ENCODE results near the gene CDK14.

CDK14 gene

DNA sequence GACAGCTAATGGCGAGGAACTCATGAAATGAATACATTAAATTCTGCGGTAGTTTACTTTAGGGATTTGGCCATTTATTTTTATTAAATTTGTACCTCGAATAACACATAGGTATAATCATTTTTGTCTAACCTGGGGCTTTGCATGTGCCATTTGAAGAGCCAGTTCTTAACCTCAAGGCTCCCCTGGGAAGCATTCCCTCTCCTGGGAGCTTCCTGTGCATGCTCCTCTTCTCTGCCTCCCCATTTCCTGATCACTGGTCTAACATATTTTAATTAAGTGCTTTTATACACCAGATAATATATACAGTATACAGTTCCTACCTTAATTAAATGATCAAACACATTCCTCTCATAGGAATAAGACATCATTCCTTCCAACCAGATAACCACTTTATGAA, 484.2 kb downstream of the CDK14 start:
- DNase-seq = no peak

DNA sequence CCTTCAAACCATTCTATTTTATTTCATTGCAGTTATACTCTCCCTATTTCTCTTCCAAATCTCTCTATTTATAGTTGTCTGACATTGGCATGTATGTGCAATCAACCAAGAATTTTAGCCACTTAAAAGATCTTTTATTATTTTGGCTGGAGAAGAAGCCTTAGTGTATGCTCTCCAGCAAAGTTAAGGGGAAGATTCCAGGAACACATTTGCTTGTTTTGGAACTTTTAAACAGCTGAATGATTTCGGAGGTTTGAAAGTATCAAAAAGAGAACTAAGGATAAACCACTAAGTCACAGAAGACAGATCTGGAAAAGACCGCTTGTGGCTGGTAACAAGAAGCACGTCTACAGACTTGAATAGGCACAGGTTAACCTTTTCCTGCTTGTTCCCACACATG, 485.9 kb downstream of the CDK14 start:
- peak; percentile 56 for DNase-seq

DNA sequence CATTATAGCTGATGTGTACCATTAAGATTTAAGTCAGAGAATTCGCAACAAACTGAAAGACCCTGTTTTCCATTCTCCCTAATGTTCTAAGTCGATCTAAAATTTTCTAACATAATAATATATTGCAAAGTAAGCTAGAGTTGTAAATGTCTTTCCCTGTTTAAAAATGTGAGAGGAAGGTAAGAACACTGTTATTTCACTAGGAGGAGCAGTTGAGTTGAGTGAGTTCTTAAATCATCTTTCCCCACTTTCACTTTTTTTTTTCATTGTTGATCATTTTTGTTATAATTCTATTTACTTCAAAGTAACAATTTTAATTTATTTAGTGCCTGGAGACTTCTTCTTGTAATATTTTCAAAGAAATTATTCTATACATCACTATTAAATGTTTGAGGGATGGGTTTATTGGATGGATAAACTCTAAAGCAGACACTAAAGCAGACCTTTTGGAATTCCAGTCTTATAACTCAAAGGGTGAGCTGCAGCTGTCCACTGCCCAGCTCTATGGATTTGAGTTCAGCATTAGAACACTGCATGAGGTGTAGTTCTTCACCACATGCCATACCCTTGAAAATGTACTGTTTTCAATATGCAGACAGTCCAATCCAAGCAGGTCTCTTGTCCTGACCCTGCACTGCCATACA, 486.9 kb downstream of the CDK14 start:
- peak; percentile 22 for DNase-seq

DNA sequence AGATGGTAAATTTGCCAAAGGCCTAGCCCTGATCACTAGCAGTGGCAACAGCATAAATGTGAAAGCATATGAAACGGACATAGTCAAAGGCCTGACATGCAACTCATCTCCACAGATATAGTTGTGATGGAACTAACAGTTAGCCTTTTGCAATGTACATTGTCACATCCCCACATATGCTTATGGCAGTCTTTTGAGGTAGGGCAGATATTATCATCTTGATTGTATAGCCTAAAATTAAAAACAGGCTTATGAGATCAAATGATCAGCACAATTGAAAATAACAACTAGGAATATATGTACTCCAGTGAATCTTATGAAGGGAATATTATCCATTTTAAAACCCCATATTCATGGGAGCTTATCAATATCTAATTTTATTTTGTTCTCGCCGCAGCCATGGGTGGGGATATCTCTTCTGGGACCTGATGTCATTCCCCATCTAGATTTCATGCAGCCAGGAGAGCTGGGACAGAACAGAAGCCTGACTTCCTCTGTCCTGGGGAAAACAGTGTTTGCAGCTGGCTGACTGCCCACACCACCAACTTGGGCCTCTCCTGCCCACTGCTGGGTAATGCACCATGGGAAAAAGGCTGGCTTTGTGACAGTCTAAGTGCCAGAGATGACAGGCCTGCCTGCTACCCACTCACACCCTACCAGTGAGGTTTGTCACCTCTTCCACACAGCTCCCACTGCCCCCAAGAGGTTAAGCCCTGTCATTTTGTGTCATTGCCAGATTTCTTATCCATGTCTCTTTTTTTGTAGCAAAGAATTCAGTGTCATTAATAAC, 487.9 kb downstream of the CDK14 start:
- no peak for DNase-seq

DNA sequence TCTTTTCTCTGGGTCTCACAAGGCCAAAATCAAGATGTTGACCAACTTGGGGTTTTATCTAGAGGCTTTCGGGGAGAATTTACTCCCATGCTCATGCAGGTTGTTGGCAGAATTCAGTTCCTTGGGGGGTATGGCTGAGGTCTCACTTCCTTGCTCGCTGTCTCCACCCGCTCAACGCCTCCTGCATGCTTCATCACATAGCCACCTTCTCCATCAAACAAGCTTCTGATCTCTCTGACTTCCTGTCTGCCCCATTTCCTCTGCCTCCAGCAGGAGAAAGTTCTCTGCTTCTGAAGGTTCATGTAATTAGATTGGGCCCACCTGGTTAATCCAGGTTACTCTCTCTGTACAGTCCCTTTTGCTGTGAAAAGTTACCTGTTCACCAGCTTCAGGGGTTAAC, 489.1 kb downstream of the CDK14 start:
- no peak for DNase-seq

DNA sequence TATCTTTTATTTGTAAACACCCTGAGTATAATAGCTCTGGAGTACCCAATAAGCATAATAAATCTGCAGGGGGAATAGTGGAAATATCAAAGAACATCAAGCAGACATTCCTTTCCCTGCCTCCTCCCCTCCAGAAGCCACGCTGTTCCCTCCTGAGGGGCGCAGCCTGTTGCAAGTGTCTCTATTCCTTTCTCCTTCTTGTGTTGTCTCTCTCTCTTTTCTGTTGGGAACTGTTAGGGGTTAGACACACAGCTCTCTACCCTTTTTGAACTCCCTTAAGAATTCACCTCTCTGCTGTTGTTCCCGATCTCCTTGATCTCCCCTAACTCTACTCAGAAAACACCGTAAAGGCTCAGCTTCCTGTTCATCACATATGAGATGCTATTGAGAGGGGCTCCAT, 490.1 kb downstream of the CDK14 start:
- no peak for DNase-seq

DNA sequence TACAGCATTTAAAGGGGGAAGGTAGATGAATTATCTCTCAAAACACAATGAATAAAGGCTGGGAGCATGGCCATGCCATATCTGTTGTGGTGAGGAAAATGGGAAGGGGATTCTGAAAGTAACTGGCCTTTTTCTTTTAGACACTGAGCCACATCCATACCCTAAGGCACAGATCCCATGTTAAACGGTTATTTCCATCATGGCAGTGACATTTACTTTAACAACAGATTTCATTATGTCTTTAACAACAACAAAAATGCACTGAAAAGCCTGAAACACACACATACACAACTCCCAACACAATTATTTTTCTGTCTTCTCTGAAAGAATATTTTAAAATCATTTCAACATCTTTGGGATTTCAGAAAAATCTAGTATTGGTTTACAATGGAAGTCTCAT, 492.0 kb downstream of the CDK14 start:
- DNase-seq = no peak

DNA sequence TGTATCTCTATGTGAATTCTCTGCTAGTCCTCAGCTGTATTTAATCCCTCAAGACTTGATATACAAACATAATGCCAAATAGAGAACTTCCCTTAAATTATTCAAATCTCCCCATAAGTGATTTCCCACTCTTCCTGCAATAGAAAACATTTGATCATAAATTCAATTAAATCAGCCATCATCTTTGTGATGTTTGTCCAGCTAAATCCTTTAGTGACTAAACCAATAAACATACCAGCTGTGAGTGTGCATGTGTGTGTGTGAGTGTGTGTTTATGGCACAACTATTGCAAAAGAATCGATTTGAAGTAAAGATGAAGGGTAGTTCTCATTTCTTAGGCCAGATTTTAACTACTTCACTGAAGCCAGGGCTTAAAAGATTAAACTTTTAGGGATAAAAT, 492.6 kb downstream of the CDK14 start:
- DNase-seq = no peak

DNA sequence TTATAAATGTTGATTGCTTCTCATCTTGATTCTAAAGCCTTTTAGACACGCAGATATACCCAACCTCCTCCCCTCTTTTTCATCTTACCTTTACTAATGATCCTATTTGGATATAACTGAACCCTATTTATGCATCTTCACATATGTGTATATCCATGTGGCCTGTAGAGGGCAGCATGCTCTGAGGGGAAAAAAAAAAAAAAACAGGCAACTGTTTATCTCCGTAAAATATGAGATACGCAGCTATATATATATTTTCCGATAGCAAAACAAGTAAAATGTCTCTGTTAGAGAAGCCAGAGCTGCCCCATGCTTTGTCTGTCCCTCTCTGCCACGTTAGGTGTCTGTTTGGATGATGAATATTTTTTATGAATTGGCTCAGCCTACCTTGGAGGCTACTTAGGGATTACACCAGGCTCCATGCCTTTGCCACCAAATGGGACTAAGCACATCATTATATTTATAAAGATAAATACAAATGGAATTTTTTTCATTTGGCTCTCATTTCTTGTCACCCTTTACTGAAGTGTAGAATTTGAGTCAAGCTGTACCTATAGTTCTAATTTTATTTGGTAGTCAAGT, 493.4 kb downstream of the CDK14 start:
- peak; percentile 34 for DNase-seq

DNA sequence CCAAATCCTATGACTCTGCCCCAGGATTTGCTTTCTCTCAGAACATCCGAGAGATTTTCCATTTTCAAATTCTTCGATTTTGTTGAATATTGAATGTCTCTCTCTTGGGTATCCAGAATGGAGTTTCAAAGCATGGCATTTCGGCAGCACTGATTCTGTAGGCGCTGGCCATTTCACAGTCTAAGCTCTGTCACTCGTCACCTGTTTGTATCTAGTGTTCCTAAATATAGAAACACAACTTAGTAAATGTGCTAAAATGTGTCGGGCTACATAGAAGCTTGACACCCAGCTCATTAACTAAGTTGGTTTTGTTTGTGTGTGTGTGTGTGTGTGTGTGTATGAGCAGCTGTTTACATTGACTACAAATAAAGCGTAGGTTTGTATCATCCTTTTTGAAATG, 494.6 kb downstream of the CDK14 start:
- DNase-seq = no peak

DNA sequence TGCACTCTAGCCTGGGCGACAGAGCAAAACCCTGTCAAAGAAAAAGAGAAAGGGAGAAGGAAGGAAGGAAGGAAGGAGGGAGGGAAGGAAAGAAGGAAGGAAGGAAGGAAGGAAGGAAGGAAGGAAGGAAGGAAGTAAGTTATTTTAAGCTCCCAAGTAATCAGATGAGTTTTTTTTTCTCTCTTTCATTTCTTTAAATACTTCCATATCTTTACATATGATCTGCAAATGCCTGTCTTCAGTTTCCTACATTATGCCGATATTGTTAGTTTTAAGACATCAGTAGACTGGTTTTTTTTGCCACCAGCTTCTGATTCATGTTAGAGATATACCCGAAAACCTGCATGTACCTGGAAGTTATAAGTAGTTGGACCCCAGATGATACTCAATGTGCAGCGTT, 495.5 kb downstream of the CDK14 start:
- DNase-seq = no peak

DNA sequence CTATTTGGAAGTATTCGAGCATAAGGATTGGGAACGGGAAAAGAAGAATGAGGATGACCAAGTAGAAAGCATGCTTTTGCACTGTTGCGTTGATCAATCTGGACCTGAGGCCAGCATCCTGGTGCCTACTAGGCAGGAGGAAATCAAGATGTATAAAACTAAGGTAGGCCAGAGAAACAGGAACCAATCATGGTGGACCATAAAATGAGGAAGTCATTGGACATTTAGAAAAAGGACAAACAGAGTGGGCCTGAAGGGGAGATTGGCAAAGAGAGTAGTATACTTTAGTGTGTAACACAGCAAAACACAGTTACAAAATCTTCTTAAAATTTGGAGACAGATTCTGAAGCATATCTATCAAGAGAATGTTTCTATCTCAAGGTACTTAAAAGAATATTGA, 497.1 kb downstream of the CDK14 start:
- DNase-seq = no peak

DNA sequence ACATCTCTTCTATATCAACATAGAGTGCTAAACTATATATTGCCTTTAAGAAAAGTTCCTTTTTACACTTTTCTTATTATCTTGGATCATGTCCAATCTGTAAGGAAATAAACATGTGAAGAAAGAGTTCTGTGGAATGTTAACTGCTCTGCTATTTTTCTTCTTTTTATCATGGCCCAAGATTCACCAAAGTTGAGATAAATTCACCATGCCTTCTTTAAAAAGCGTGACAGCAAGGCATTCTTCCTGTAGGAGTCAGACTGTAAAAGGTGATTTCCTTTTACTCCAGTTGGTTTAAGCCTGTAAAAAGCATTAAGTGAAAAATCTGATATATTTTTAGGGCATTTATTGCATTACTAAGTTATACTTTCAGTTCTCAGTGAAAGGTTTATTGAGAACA, 502.4 kb downstream of the CDK14 start:
- no peak for DNase-seq

DNA sequence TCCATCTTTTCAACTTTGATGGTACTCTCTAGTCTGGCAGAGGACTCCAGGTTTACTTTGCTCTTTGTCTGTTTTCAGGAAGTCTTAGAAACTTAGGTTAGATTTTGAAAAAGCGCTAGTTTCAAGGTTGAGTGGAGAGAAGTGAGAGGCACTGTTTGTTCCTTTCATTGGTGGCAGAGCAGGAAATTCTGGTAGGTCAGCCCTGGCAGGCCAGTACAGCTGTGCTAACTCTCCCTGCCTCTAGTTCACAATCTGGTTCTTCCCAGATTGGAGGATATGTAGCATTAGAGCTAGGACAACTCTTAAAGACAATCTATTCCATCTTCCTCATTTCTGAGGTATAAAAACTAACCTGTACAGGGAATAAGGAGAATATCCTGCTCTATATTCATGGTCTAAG, 507.2 kb downstream of the CDK14 start:
- no peak for DNase-seq

DNA sequence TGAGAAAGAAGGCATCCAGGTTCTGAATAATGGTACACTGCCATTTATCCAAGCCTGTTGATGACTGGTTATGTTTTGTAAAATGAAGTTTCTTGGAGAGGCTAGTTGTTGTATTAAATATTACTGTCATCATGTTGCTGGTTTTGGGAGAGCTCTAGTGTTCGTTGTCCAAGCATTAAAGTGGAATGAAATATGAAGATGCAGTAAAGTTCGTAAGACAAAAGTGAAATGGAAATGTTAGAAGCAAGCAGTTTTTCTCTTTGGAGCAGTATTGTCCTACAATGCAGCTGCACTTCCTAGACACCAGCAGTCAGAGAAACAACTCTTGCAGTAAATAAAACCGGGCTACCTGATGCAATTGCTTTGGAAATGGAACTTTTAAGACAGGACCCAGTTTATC, 511.3 kb downstream of the CDK14 start:
- no peak for DNase-seq

DNA sequence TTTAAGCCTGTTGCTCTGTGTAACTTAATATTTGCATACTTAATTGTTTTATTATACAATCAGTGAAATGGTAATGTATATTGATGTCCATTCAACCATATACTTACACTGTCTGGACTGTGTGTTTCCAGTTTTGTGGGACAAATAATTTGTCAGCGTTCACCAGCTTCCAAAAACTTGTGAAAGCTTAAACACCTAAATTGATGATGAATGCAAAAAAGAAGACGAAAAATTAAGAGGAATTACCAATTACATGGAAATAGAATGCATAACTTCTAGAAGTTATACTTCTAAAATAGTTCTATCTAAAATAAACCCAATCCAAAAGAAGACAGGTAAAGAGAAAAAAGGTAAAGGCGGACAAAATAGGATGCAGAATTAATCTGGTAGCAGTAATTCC, 513.1 kb downstream of the CDK14 start:
- DNase-seq = no peak

DNA sequence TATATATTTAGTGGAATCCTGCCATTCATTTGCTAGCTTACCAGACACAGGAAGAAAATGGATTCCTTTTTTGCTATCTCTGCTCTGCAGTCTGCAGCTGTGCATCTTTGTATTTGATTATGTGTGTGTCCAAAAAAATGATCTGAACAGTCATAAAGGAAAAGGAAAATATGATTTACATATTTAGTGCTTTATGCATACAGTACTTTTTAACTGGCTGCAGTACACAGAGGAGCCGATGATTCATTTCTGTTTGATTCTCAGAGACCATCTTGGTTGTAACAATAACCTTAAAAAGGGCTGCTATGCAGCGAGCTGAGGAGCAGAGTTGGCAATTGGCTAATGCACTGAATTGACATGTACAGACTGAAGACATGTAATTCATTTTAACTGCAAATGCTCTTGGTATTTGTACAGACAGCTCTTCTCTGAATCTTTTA, 516.8 kb downstream of the CDK14 start:
- no peak for DNase-seq

DNA sequence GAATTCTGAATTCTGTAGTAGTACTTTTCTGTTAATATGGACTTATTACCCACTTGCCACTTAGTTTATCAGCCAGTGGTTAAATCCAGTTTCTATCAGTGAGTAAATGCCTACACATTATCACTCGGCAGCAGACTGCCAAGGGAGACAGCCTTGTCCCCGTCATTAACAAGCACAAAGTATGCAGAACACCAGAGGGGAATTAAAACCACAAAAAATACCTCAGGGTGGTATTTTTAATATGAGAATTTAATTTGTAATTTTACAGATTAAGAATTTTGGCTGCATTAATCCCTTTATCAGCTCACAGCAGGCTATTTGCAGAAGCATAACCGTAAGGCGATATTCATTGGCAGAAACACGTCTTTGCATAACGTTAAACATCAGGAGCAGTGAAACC, 518.1 kb downstream of the CDK14 start:
- no peak for DNase-seq

DNA sequence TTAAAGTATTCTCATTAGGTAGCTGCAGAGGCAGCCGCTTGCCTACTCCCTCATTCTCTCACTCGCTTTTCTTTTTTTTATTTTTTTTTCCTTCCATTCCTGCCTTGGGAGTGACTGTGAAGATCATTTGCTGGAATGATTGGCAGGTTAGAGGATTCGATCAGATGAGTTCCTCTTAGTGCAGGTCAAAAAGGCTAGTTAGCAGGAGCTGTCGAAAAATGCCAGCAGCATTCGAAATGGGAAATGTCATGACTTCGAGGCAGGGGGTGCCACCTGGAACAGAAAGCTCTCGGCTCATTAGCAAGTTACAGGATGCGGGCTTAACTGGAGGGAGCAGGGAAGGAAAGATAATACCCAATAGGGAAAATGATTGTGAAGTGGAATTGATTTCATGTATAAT, 530.6 kb downstream of the CDK14 start:
- no peak for DNase-seq

DNA sequence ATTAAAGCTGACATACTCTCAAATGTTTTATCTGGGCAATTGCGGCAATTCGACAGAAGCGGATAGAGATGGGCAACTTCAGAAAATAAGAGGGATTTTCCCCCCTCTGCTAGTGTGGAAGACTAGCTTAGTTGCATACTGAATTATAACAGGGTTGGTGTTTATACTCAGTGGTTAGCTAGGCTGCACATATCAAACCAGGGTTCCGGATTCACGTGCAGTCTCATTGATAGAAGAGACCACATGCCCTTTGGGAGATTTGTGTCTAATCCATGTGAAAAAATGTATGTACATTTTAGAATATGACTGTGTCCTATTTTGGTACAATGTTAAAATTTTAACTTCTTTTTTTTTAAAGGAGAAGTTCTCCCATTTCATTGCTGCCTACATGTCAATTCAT, 531.2 kb downstream of the CDK14 start:
- DNase-seq = no peak

DNA sequence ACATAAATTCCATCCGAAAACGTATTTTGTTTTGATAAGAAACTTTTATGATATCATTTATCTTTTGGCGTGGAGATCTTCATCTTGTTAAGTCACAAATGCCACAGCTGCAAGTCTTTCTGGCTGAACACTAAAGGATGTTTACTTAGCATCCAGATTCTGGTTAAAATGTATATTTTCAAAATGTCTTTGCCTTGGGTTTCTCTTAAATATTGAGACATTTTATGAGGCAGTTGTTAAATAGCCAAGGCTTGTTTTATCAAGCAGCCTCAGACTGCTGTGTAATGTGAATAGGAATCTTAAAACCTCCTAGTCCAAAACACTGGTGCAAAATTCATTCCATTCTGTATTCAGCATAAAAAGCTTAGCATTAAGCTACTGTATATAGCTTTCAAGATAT, 531.8 kb downstream of the CDK14 start:
- DNase-seq = no peak

DNA sequence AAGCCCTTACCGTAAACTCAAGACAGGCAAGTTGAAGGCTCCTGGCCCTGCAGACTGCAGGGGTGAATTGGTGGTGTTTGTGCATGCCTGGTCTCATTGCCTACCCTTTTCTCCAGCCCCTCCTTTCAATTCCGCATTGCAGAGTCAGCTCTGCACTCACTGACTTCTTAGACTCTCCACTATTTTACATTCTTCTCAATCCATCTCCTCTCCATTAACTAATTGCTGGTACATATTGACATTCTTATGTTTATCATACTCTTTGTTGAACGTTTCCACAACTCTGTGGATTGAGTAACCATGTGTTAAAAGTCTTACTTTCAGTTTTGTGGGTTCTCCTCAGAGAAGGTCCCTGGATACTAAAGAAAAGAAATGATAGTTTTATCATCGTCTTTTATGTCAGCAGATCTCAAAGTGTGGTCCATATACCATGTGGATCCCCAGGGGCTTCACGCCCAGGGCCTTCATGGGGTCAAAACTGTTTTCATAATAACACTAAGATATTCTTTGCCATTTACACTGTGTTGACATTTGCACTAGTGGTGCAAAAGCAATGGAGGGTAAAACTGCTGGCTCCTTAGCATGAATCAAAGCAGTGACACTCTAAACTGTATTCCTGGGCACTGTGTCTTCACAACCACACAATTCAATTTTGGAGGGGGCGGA, 532.7 kb downstream of the CDK14 start:
- no peak for DNase-seq

DNA sequence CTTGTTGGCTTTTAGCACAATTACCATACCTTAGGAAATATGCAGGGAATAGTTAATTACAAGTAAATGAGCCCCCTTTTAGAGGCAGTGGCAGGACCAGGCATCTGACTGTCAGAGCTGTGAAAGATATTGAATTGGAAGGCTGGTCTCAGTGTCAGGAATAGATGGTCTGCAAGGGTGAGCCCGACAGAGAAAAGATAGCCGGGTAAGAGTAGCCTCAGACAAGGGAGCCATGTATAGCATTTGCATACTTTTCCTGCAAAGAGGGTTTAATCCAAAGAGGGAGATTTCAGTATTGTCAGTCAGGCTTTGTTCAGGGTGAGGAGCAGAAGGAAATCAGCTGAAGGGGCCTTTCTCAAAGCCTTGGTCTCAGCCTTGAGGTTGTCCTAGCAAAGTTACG, 539.2 kb downstream of the CDK14 start:
- no peak for DNase-seq

Measured in MV-4-11 (cell line).